NCI-H2171 treated with DMSO at 0.1 percent for 48 hours (cell line): Measurements from ENCODE around the gene PTPRN2.
A peak's percentile ranks its signal among the peaks of the same experiment; 100 is the strongest.

Experiments used
- DNase-seq: peaks from one replicate; lab custom pipeline; 2025; lab: John Stamatoyannopoulos, UW

Gene PTPRN2

DNA sequence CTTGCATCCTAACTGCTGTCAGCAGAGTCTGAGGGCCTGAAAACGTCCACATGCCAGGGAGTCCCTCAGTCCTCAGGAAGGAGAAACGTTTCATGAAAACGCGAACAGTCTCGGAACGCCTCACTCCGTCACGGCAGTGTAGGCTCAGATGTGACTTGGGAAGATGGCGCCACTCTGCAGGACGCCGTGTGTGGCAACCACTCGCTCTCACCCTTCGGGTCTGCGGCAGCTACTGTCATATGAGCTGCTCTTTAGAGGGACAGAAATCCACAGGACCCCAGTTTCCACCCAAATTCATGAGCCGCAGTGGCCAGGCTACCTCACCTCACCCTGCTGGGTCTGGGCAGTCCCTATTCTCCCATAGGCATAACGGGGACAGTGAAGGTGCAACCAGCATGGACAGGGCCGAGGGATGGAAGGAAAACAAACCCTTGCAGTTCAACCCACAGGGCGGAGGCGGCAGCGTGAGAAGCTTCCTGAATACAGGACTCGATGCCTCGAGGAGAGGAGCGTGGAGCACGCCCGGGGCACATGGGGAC lies 812.5 kb downstream of the PTPRN2 start:
- no peak for DNase-seq

DNA sequence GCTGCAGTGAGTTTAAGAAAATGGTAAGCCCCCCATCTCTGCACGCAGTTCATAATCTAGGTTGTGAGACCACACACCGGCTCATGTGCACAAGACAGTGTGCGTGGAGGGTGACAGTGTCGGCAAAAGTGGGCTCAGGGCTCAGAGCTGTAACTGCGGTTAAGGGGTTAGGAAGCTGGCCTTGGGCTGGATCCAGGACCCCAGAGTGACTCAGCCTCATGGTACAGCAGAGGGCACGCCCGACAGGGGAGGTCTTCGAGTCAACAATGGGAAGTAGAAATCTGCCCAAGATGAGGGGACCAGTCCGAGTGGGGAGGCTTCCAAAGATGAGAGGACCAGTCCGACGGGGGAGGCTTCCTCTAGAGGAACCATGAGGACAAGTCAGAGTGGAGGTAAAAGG lies 813.1 kb downstream of the PTPRN2 start:
- DNase-seq: no peak

DNA sequence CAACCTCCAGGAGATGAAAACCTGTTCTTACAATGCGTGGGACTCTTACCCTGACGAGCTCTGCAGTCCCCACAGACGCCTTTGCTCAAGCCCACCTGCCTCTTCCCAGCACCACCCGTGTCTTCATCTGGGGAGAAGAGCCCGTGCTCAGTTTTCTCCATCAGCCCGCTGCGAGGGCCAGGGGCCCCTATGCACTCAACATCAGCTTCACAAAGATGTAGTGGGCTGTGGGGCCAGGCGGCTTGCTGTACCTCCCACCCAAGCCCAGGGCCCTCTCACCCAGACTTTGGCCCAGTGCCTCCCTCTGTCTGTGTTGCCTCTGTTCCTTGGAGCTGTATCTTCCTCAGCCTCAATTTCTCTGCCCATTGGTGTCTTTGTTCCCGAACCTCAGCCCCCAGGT lies 814.3 kb downstream of the PTPRN2 start:
- DNase-seq: no peak

DNA sequence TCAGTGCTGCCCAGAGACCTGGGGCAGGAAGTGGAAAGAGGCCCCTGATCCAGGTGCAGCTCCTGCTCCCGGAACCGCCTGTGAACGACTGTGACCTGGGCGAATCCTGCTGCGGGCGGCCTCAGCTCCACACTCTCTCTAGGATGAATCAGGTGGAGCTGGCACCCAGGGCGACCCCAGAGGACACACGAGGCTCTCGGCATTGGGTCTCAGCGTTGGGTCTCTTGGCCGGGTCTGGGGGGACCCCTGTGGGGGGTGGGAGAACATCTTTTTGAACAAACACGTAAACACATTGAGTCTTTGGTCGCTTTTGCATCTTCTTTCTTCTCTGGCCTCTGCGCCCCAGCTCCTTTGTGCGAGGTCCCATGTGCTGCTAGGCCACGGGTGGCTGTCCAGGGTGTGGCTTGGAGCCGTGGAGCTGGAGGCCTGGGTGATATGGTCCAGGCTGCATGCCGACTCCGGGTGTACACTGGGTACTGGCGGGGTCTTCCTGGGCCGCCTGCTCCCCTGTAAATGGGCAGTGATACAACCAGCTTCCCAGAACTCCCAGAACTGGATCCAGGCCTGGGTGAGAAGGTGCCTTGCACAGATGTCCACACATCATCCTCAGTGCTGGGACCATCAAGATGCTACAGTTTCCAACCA lies 815.0 kb downstream of the PTPRN2 start:
- DNase-seq: no peak

DNA sequence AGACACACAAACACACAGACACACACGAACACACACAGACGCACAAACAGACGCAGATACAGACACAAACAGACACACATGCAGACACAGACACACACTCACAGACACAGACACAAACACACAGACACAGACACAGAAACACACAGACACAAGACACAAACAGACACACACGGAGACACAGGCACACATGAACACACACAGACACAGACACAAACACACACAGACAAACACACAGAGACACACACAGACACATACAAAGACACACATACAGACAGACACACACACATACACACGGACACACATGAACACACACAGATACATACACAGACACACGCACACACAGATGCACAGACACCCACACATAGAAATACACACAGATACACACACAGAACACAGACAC lies 815.9 kb downstream of the PTPRN2 start:
- DNase-seq: no peak

DNA sequence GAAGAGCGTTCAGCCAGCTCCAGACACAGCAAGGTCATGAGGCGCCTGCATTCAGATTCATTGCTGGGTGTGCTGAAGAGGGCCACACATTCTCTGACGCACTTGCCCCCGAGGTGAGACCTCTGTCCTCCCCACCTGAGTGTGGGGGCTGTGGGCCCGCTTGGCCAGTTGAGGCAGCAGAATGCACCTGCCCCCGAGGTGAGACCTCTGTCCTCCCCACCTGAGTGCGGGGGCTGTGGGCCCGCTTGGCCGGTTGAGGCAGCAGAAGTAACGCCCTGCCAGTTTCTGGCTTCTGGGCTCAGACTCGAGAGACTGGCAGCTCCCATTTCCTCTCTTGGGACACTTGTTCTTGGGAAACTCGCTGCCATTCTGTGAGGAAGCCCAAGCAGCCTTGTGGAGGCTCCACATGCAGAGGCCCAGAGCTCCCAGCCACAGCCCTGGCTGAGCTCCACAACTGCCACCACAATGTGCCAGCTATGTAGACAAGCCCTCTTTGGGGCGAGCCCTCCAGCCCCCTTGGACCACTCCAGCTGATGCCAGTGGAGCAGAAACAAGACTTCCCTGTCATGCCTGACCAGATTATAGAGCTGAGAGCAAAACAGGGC lies 816.8 kb downstream of the PTPRN2 start:
- no peak for DNase-seq

DNA sequence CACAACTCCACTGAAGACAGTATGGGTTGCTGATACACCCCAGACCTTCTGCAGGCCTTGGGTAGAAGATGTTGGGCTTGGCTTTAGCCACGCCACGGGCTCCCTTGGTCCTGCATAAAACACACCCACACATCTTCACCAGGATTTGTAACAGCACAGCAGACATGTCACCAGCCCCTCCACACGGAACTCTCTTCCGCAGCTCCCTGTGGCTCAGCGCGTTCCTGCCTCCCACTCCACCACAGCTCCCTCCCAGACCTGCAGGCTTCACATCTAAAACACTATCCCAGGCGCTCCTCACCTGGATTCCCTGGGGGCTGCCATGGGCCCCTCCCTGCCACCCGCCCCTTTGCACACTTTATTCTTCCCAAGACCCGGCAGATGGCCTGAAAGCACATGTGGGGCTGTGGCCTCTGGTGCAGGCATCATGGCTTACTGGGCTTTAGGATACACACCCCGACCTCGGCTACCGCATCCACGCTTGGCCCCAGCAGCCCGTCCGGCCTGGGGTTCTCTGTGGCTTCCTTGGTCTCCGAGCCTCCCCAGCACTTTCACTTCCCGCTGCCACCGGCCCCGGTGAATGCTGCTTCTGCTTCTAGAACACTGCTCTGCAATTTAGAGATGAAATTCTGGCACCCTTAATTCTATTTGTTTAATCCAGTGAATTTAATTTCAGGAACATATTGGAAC lies 818.0 kb downstream of the PTPRN2 start:
- peak; percentile 39 for DNase-seq

DNA sequence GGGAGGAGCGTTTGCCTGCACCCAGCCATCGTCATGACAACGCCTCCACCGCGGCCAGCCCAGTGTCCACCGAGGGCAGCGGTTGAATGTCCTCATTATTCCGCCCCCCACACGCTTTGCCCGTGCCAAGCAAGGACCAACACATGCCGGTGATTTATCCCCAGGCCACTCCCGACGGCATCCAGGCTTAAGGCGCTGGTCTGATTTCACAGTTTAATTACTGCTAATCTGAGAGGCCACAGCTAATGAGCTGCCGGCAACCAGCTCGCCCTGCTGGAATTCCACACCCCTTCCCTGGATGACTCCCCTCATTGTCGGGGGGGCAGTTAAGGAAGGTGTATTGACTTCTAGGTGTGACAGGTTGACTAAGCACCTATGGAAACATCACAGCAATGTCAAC lies 818.5 kb downstream of the PTPRN2 start:
- DNase-seq: no peak

DNA sequence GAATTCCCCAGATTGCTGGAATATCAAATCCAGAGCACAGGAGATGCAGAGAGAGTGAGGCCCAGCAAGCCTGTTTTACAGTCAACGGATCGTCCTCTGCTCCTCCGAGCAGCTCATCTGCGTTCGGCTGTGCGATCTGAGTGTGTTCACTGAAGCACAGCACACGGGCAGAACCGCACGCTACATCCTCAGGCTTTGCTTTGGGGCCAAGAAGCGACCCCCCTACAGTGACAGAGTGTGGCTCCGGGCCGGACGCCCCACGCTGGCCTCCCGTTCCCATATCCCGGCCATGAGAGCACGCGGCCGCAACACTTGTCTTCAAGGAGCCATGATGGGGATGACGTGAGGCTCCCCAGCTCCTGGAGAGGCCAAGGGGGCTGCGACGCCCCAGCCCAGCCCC lies 819.4 kb downstream of the PTPRN2 start:
- DNase-seq: no peak

DNA sequence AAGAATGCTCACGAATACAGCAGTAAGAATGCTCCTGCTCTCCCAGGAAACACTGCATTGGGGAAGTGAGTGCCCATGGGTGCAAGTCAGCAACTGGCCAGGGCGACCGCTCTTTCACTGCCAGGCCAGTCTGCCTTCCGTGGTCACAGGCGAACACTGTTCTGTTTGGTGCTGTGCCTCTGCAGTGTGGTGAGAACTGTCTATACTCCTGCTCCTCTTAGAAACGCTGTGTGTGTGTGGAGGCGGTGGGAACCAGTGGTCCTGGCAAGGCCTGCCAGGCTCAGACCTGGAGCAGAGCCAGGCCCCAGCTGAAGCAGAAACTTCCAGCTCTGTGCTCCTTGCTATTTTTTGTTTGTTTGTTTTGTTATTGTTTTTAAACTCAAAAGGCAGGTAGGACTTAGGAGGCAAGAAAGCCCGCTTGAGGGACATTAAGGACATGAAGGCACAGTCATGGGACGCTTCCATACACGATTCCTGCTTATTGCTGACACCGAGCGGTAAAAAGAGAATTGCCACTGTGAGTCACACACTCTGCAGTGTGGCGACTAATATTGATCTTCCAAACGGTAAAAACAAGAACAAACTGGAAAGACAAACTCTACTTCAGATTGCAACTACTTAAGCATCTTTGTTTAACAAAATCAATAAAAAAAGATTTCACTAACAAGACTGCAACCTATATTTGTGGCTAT lies 820.0 kb downstream of the PTPRN2 start:
- DNase-seq: no peak

DNA sequence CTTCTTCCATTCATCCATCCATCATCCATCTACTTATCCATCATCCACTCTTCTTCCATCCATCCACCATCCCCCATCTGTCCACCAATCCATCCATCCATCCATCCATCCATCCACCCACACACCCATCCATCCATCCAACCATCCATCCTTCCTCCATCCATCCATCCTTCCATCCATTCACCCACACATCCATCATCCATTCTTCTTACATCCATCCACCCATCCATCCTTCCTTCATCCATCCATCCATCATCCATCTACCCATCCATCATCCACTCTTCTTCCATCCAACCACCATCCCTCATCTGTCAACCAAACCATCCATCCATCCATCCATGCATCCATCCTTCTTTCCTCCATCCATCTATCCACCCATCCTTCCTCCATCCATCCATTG lies 821.5 kb downstream of the PTPRN2 start:
- DNase-seq: no peak

DNA sequence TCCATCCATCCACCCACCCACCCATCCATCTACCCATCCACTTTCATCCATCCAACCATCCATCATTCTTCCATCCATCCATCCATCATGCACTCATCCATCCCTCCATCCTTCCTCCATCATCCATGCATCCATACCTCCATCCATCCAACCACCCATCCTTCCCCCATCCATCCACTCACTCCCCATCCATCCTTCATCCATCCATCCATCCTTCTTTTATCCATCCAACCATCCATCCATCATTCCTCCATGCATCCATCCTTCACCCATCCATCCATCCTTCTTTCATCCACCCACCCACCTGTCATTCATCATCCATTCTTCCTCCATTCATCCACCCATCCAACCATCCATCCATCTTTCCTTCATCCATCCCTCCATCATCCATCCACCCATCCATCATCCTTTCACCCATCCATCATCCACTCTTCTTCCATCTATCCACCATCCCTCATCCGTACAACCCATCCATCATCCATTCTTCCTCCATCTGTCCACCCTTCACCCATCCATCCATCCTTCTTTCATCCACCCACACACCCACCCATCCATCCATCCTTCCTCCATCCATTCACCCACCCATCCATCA lies 822.6 kb downstream of the PTPRN2 start:
- DNase-seq: no peak

DNA sequence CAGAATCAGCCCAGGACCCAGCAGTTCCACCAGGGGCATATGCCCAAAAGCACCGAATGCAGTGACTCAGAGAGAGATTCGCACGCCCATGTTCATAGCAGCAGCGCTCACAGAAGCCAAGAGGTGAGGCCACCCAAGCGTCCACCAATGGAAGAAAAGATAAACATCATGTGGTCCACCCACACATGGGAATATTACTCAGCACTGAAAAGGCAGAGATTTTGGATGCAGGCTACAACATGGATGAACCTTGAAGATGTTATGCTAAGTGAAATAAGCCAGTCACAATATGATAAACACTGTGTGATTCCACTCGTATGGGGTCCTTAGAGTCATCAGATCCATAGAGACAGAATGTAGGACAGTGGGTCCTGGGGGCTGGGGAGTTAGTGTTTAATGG lies 823.4 kb downstream of the PTPRN2 start:
- no peak for DNase-seq

DNA sequence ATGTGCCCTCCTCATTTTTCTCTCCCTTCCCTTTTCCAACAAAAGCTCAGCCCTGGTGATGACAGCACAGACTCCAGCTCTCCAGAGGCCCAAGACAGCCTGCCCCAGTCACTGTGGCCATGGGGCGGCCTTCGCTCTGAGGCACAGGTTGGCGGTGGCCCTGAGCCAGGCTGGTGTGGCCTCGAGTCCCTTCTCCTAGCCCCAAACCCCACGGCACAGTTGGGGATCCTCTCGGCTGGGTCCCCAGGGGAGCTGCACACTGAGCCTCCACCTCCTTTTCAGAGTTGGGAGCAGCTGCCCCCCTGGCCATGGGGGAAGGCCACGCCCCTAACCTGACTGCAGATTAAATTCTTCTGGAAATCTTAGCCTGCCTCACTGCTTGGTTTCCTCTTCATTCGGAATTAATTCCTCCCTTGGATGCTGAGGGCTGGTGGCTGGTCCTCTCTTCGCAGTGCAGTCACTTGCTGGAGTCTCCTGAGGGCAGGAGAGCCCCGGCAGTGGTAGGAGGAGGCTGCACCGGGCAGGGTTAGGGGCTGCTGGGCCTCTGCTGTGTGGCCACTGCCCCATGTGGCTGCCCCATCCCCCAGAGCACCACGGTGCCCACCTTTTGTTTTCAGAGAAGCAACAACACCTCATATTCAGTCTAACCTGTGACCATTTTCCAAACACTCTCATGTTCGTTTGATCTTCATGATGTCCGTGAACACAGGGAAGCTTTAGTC lies 824.2 kb downstream of the PTPRN2 start:
- DNase-seq: no peak

DNA sequence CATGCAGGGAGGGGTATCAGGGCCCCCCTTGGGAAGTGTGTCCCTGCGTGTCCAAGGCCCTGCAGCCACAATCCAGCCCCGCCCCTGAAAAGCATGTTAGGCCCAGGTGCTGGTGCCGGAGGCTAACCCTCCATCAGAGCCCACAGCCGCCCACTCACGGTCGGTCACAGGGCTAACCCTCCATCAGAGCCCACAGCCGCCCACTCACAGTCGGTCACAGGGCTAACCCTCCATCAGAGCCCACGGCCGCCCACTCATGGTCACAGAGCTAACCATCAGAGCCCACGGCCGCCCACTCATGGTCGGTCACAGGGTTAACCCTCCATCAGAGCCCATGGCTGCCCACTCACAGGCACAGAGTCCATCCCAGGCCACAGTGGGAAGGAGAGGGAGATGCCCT lies 824.8 kb downstream of the PTPRN2 start:
- no peak for DNase-seq

DNA sequence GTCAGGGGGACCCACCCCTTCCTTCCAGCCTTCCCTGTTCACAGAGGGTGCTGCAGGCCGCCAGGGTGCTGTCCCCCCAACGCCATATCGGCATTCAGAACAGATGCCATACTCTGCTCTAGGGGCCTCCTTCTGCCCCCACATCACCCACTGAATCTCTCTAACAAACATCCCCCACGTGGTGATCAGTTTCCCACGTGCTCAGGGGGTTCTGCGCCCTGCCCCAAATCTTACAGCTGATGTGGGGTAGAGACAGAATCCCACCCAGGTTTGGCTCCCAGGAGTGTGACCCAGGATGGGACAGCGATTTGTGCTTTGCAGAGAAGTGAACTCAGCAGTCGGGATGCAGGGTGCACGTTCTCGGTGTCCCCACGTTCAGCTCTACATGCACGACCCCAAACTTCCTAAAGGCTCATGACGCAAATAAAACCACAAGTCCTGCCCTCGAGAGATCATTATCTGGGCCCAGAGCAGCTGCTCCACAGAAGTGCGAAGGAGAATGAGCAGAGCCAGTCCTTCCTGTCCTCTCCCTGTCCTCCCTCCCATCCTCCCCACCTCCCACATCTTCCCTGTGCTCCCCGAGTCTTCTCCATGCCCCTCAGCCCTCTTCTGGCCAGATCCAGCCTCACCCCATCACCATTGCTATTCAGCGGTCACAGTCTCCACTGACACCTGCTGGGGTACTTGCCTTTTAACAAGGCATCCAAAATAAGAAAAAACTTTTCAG lies 827.5 kb downstream of the PTPRN2 start:
- DNase-seq: no peak

DNA sequence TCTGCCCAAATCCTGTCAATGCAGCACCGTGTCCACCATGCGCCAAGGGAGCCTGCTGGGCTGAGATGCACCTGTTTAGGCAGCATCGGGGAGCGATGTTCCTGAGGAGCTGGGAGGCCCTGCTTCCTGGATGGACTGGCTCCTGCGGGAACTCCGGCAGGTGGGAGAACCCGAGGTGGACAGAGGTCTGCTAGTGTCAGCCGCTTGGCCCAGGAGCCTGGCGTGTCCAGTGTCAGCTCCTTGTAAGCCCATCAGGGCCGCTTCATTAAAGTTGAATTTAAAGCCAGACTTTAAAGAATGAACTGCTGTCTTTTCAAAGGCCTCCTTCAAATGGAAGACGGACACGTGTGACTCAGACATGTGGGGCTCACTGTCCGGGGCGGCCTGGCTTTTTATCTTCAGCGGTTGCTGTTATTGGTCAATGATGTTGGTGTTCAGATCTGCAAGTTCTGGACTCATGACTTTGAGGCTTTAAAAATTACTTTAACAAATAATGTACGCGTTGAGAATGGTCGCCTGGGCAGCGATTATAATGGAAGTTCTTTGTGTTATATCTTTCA lies 828.3 kb downstream of the PTPRN2 start:
- DNase-seq: no peak

DNA sequence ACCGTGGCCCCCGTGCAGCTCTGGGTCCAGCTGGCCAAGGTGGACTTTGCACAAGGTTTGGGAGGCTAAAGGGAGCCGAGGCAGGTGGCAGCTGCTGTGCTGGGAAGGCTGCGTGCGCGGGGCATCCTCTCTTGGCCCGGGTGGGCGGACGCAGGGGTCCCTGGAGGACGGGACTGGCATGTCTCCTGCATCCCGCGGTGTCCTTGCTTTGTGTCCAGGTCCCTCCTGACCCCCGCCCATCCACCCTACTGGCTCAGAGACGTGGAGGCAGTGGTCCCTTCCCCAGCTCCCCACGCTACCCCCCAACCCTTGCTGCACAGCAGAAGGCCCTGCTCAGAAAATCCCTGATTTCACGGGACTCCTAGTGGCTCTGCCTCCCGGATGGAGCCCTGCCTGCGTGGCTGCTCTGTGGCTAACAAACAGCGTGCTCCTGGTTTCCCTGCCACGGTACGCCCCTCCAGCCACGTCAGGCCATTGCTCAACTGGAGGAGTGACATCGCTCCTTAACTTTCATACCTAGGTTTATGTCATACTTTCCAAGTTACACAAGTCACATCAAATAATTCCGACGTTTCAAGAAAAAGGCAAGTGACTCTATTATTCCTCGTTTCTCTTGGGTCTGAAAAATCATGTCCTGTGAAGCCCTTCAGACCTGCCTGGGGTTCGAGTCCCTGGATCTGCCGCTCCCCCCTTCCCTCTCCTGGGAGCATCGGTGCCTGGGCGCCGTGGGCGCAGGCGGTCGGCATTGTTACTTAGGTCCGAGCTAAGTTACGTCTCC lies 829.0 kb downstream of the PTPRN2 start:
- no peak for DNase-seq

DNA sequence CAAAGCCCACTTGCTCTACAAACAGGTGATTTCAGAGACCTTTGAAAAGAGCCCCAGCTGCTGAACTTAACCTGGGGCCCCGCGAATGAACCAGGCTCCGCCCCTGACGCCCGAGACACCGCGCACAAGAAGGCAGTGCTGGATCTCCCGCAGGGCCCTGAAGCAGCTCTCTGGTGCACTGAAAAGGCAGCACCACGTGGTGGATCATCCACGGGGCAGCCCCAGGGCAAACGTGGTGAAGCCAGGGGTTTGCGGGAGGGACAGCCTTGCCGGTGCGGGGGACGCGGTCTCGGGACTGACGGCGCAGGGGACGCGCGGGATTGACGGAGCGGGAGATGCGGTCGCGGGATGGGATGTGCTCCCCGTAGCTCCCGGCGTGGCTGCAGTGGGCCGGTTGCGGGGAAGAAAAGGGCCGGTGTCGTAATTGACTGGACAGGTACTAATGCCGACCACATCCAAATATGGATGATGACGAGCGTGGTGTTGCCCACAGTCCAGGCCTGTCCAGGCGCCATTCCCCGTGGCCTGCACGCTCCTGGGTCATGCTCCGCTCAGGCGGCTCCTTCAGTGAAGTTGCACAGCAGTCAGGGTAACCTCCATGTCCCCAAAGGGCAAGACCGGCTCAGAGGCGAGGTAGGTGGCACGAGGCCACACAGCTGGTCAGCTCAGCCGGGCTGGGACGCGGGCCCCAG lies 829.7 kb downstream of the PTPRN2 start:
- DNase-seq: no peak
